Gastroesophageal sphincter (tissue), 4 donors: ENCODE measurements around the gene SLC6A13. TPM values are rescaled to one million over a fixed set of nuclear protein-coding genes. Genes with fewer than 3 reads are reported as not detected.
A peak's percentile ranks its signal among the peaks of the same experiment; 100 is the strongest.

Experiments used
- ATAC-seq: fragments of 150-250 bp; one replicate; pipeline ENCODE4 v1.9.1; 2016; ENCODE audit warnings: mild to moderate bottlenecking, moderate library complexity
- H3K27ac ChIP-seq, 4 donors: fragments of 200-600 bp; sonication (generic) in 3 of 4; 1 replicate in 3 of 4; 2 replicates in 1 of 4; pipeline ENCODE4 v1.5.1; 2016 to 2019
- H3K27me3 ChIP-seq: fragments of 200-600 bp; sonication (generic); one replicate; pipeline ENCODE4 v1.5.1; 2019
- H3K36me3 ChIP-seq, 2 donors: fragments of 200-600 bp; sonication (generic); one replicate each; pipeline ENCODE4 v1.5.1; 2019; ENCODE audit warnings: control low read depth in 1 of 2
- H3K4me1 ChIP-seq, 3 donors: fragments of 200-600 bp; sonication (generic); 1 replicate in 2 of 3; 2 replicates in 1 of 3; pipeline ENCODE4 v1.5.1; 2016 to 2019; ENCODE audit warnings: control low read depth in 2 of 3
- H3K4me3 ChIP-seq, 2 donors: fragments of 200-600 bp; sonication (generic); one replicate each; pipeline ENCODE4 v1.5.1; 2019; ENCODE audit warnings: mild to moderate bottlenecking in 1 of 2, moderate library complexity in 1 of 2
- H3K9me3 ChIP-seq, 3 donors: fragments of 200-600 bp; sonication (generic); one replicate each; pipeline ENCODE4 v1.5.1; 2017 to 2019; ENCODE audit warnings: control low read depth in 2 of 3
- CTCF ChIP-seq, 4 experiments: fragments of 200-600 bp in 2 of 4; fragments of 450-650 bp in 2 of 4; sonication (generic) in 1 of 4; IDR thresholded peaks; one replicate each; pipeline ENCODE4 v1.5.1; 2017 to 2019; ENCODE audit warnings: antibody characterized with exemption in 4 of 4, mild to moderate bottlenecking in 2 of 4, moderate library complexity in 2 of 4
- EP300 ChIP-seq: sonication (generic); formaldehyde crosslinking; IDR thresholded peaks from one replicate; pipeline ENCODE4 v1.6.1; 2017; ENCODE audit warnings: antibody characterized with exemption, mild to moderate bottlenecking
- POLR2A ChIP-seq, 2 donors: fragments of 450-650 bp; IDR thresholded peaks; one replicate each; pipeline ENCODE4 v1.6.1; 2017; ENCODE audit warnings: antibody characterized with exemption in 2 of 2, mild to moderate bottlenecking in 2 of 2, moderate library complexity in 1 of 2
- POLR2AphosphoS5 ChIP-seq: sonication (generic); formaldehyde crosslinking; IDR thresholded peaks from one replicate; pipeline ENCODE4 v1.6.1; 2017; ENCODE audit warnings: antibody characterized with exemption
- WGBS, 2 donors: methylation state at CpG; one replicate each; pipeline ENCODE4 v1.1.5; 2018; ENCODE audit warnings: low coverage in 1 of 2; 5-methylcytosine and 5-hydroxymethylcytosine counted together
- total RNA-seq, 4 donors: library from RNA; depleted of rRNA; stranded (reverse); fragments of >200 nt; gene quantifications; one replicate each; pipeline ENCODE4 v1.1.0, GENCODE V29; 2016

The SLC6A13 gene
- total RNA-seq, 4 donors from 2014 or later: not detected

GRCh38 chr12:207804-208203 lies 54.8 kb downstream of the SLC6A13 start:
- TF ChIP-seq POLR2AphosphoS5: no peak
- TF ChIP-seq CTCF (IDR thresholded peaks at IDR 0.05): no peak
- TF ChIP-seq POLR2A (IDR thresholded peaks at IDR 0.05): no peak
- TF ChIP-seq EP300: no peak
- no peaks in the 10 kb centered on the region for H3K36me3 ChIP-seq
- H3K27me3 ChIP-seq: peaks cover 95% of the 10 kb centered on the region
- H3K9me3 ChIP-seq: no peaks in the 10 kb centered on the region
- H3K4me3 ChIP-seq: no peak overlapping the region
- H3K4me1 ChIP-seq: peaks cover 0 to 18% (median 4%) of the 10 kb centered on the region in 3 donors
- 90 to 94% methylated on average over 3 to 4 of the region's 10 CpGs for WGBS, 2 donors
- ATAC-seq: no peak
- no peak overlapping the region for H3K27ac ChIP-seq

- no peak for ATAC-seq
- H3K27me3 ChIP-seq: peaks cover 95% of the 10 kb centered on the region
Observed at GRCh38 chr12:206746-207440, 55.7 kb downstream of the SLC6A13 start.

GRCh38 chr12:205026-205425 lies 57.6 kb downstream of the SLC6A13 start:
- Histone ChIP-seq H3K27me3 (peaks cover 93% of the 10 kb centered on the region), H3K9me3 (no peaks in the 10 kb centered on the region), H3K36me3 (no peaks in the 10 kb centered on the region), H3K27ac (no peak overlapping the region), H3K4me1 (peaks cover 0 to 14% (median 4%) of the 10 kb centered on the region in 3 donors), H3K4me3 (no peak overlapping the region)
- TF ChIP-seq CTCF (IDR thresholded peaks at IDR 0.05) (no peak), POLR2AphosphoS5 (no peak)
- WGBS, 2 donors: 91% methylated on average over 4 of the region's 4 CpGs; no CpG with 5 or more reads in 1 of the 2 donors
- ATAC-seq: no peak

More at GRCh38 chr12:206746-207440, 55.7 kb downstream of the SLC6A13 start:
- 87 to 95% methylated on average over 7 to 14 of the region's 21 CpGs for WGBS, 2 donors
- H3K4me1 ChIP-seq: peaks cover 0 to 14% (median 4%) of the 10 kb centered on the region in 3 donors
- H3K27ac ChIP-seq: no peak overlapping the region
- no peak for TF ChIP-seq POLR2AphosphoS5
- no peak for TF ChIP-seq CTCF (IDR thresholded peaks at IDR 0.05)
- TF ChIP-seq POLR2A (IDR thresholded peaks at IDR 0.05): no peak
- TF ChIP-seq EP300: no peak
- no peaks in the 10 kb centered on the region for H3K9me3 ChIP-seq
- H3K36me3 ChIP-seq: no peaks in the 10 kb centered on the region
- no peak overlapping the region for H3K4me3 ChIP-seq

- H3K4me3 ChIP-seq: peak overlapping the region in 1 of 2 donors; percentile 58
- 63 to 96% methylated on average over 5 to 7 of the region's 11 CpGs for WGBS, 2 donors
- no peak overlapping the region for H3K27ac ChIP-seq
- H3K9me3 ChIP-seq: no peaks in the 10 kb centered on the region
- peaks cover 85% of the 10 kb centered on the region for H3K27me3 ChIP-seq
- no peak for ATAC-seq
- H3K36me3 ChIP-seq: no peaks in the 10 kb centered on the region
- peaks cover 0 to 14% (median 4%) of the 10 kb centered on the region in 3 donors for H3K4me1 ChIP-seq
- TF ChIP-seq CTCF (IDR thresholded peaks at IDR 0.05) (no peak), POLR2A (IDR thresholded peaks at IDR 0.05) (no peak), POLR2AphosphoS5 (no peak), EP300 (no peak)
Observed at GRCh38 chr12:204261-204678, 58.4 kb downstream of the SLC6A13 start.
